GM21737 (cell line): ENCODE measurements around the gene PSMD5.

Experiments
- ATAC-seq: cut with Tn5 transposase; IDR thresholded peaks from one replicate; pipeline ENCODE4 v1.9.1; 2021; ENCODE audit warnings: mild to moderate bottlenecking, moderate library complexity; ENCODE audit not compliant: unreplicated experiment

The PSMD5 gene

GRCh38 chr9:120842685-120843485, at the start of gene PSMD5:
Gene PSMD5 (minus strand): TSS chr9:120842922. CDS start chr9:120842909, 13 bp downstream.
- peak; percentile 98 for ATAC-seq

- ATAC-seq = peak; percentile 32
These were observed 49.4 kb upstream of the PSMD5 start for GRCh38 chr9:120891884-120892747.

DNA sequence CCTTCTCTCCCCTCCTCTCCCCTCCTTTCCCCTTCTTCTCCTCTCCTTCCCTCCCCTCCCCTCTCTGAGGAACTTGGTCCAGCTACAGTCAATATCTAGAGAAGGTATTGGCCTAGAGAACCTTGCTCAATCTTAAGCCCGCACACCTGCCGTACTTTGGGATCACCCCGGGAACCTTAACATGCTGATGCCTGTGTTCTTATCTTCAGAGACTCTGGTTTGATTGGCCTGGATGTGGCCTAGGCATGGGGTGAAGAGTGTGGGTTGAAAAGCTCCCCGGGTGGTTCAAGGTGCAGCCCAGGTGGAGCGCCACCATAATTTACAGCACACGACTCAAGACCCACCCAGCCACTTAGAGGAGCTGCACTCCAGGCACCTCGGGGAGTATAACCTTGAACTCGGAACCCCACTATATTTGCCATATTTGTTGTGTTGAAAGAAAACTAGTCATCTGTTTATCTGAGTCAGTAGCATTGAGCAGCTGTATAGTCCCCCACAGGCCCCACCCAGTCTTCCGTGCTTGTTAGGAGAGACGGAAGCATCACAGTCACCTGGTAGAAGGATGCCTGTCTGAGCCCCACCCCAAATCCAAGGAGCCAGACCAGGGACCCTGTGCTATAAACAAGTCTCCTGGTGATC, 48.6 kb upstream of the PSMD5 start:
- no peak for ATAC-seq

GRCh38 chr9:120890320-120891244, 47.9 kb upstream of the PSMD5 start:
- ATAC-seq = no peak

DNA sequence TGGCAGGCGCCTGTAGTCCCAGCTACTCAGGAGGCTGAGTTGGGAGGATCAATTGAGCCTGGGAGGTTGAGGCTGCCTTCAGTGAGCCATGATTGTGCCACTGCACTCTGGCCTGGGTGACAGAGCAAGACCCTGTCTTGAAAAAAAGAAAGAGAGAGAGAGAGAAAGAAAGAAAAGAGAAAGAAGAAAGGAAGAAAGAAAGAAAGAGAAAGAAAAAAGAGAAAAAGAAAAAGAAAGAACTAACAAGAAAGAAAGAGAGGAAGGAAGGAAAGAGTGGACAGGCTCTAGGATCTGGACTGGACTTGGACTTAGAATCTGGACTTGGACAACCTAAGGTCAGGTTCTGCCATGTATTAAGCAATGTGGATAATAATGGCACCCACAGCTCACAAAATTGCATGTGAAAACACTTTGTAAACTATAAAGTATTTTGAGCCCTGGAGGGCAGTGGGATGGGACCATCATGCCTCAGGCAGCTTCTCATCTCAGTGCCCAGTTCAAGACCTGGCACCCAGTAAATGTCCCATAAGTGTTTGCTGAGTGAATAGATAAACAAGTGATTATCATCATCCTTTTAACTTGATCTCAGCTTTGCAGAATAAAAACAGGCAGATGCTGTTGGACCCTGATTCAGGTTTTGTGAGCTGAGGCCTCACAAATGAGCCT, 47.0 kb upstream of the PSMD5 start:
- no peak for ATAC-seq

- ATAC-seq = no peak
These were observed 45.9 kb upstream of the PSMD5 start for GRCh38 chr9:120888626-120889025.

GRCh38 chr9:120886490-120886967, 43.8 kb upstream of the PSMD5 start:
- ATAC-seq = no peak

DNA sequence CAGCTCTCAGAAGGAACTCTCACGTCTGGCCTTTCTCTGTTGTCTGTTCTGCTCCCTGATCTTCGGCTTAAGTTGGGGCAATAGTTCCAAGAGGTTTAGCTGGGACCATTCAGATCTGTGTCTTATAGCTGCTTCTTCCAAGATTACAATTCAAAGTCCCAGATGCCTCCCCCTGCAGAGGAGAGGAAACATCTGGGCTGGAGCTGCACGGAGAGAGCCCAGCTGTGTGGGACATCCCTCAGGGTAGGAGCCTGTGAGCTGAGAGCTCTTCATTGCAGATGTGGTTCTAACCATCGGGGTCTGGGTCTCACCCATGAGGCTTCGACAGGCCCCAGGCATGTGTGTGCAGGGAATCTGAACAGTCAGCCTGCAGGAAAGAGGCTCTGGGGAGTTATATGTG, 43.2 kb upstream of the PSMD5 start:
- ATAC-seq = no peak

DNA sequence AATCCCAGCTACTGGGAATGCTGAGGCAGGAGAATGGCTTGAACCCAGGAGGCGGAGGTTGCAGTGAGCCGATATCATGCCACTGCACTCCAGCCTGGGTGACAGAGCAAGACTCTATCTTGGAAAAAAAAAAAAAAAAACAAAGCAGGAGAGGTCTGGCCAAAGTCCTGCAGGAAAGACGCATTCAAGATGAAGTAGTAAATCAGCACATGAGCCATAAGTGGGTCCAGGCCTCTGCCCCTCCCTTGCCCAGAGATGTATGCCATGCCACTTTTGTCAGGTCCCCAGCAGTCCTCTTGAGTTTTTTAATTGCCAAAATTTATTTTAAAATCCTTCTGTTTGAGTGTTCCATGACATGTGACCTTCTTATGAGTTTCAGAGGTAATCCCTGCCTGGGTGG, 42.7 kb upstream of the PSMD5 start:
- no peak for ATAC-seq

DNA sequence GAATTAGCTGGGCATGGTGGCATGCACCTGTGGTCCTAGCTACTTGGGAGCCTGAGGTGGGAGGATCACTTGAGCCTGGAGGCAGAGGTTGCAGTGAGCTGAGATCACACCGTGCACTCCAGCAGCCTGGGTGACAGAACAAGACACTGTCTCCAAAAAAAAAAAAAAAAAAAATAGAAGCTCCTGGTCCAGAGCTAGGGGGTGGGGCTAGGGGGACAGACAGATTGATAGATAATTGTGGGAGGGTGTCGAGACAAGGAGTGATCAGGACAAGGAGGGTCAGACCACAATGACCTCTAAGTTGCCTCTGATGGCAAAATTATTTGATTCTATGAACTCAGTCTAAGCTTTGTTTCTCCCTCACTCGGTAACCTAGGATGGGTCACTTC, 40.9 kb upstream of the PSMD5 start:
- no peak for ATAC-seq

- no peak for ATAC-seq
These were observed 40.3 kb upstream of the PSMD5 start for GRCh38 chr9:120882935-120883607.

DNA sequence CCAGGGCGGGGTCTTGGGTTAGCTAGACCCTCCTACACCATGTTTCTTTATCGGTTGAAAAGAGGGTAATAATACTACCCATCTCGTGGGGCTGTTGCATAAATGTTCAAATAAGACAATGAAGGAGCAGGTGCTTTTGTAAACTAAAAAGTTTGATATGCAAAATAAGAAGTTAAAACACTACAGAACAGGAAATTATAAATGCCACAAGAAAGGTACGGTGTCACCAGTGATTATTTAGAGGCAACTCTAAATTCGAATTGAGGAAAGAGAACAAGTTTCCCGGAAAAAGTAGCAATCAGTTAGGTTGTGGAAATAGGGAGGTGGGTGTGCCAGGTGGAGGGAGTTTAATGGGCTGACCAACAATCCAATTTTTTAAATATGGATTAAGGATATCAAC, 36.7 kb upstream of the PSMD5 start:
- no peak for ATAC-seq

- ATAC-seq = no peak
These were observed 35.7 kb upstream of the PSMD5 start for GRCh38 chr9:120878188-120879130.

DNA sequence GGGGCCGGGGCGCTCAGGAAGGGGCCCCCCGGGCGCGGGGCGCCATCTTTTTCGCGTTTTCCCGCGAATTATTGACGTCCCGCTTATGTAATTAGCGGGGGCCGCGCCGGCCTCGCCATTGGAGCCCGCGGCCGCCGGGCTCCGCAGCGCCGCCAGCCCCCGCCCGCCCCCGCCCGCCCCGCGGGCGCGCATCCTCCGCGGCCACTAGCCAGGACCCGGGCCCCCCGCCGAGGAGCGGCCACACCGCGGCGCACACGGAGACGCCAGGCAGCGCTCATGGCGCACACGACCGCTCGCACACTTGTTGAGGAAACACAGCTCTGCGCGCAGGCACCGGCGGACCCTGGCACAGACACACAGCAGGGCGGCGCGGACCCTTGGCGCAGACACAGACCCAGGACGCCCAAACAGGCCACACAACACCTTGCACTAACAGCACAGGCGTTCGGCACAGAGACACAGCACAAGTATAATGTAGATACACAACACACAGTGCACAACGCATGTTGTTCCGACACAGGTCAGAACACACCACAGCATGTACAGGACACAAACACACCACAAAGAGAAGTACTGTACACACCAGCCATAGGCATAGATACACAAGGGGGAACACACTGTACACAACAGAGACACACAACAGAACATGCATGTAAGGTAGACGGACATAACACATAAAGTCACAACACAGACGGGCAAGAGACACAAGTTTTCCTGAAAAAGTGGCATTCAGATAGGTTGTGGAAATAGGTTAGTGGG, 34.7 kb upstream of the PSMD5 start:
- ATAC-seq = peak; percentile 32

DNA sequence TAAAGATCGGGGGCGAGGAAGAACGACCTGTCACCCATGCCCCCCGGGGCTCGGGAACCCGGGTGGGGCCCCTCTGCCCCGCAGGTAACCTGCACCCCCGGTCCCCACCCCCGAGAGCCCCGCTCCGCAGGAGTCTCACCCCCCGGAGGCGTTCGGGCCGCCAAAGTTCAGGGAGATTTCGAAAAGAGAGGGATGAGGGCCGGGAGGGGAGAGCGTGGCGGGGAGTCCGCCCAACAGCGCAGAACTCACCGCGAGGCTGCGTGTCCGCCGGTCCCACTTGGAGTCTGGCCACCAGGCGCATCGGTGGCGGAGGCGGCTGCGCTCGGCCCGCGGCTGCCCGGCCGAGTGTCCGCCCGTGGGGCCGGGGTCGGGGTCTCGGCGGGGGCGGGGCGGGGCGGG, 34.1 kb upstream of the PSMD5 start, which contains the start of gene PHF19:
Gene PHF19 (minus strand): TSS at position 347 of the 399 bp plus-strand sequence. CDS start 2,447 bp downstream, outside the sequence.
- peak; percentile 14 for ATAC-seq

- ATAC-seq = peak; percentile 54
These were observed 33.5 kb upstream of the PSMD5 start for GRCh38 chr9:120875954-120876841.
